ENCODE data around the gene RCAN2.

The RCAN2 gene

DNA sequence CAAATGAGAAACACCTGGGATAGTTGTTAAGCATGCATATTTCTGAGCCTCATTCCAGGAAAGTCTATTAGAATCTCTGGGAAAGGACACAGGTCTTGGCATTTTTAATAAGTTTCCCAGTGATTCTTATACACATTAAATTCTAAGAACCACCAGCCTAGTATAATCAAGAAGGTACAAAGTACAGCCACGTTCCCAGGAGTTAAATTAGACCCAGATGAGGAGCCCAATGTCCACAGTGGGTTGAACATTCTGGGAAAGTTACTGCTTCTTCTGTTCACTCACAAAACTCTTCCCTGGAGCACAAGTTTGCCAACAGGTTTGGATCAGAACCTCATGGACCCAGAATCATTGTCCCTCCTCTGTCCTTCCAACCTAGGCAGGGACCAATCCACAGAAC, 90.4 kb downstream of the RCAN2 start:
- no peak for DNase-seq
- Histone ChIP-seq H3K27ac (ENCODE audit: low read length) (no peak overlapping the region), H2AFZ (ENCODE audit: low read length) (no peak overlapping the region), H3K4me3 (ENCODE audit: low read length) (no peak overlapping the region), H3K9ac (ENCODE audit: low read length) (no peak overlapping the region), H3K36me3 (replicated peaks; ENCODE audit: insufficient read depth, low read length) (no peaks in the 10 kb centered on the region), H3K4me1 (ENCODE audit: low read length) (no peaks in the 10 kb centered on the region), H3K4me2 (ENCODE audit: low read depth, low read length) (no peak overlapping the region), H3K9me2 (replicated peaks; ENCODE audit: insufficient read depth, low read length) (no peaks in the 10 kb centered on the region), H4K20me1 (ENCODE audit: insufficient read depth, low read length) (no peaks in the 10 kb centered on the region), H3K79me2 (ENCODE audit: low read length) (no peaks in the 10 kb centered on the region), H3K27me3 (replicated peaks; ENCODE audit: insufficient read depth, low read length) (no peaks in the 10 kb centered on the region), H3K9me3 (replicated peaks; ENCODE audit: insufficient read depth, low read length) (no peaks in the 10 kb centered on the region), H3F3A (ENCODE audit: insufficient read depth, low read length) (no peaks in the 10 kb centered on the region)
- TF ChIP-seq EZH2phosphoT487 (IDR thresholded peaks at IDR 0.05; ENCODE audit: low read length) (no peak), EZH2 (optimal IDR thresholded peaks at IDR 0.05; ENCODE audit: low read depth, low read length) (no peak)
- TF ChIP-seq, protein P1, sequence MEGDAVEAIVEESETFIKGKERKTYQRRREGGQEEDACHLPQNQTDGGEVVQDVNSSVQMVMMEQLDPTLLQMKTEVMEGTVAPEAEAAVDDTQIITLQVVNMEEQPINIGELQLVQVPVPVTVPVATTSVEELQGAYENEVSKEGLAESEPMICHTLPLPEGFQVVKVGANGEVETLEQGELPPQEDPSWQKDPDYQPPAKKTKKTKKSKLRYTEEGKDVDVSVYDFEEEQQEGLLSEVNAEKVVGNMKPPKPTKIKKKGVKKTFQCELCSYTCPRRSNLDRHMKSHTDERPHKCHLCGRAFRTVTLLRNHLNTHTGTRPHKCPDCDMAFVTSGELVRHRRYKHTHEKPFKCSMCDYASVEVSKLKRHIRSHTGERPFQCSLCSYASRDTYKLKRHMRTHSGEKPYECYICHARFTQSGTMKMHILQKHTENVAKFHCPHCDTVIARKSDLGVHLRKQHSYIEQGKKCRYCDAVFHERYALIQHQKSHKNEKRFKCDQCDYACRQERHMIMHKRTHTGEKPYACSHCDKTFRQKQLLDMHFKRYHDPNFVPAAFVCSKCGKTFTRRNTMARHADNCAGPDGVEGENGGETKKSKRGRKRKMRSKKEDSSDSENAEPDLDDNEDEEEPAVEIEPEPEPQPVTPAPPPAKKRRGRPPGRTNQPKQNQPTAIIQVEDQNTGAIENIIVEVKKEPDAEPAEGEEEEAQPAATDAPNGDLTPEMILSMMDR (IDR thresholded peaks at IDR 0.05; ENCODE audit: low read length), result no peak

DNA sequence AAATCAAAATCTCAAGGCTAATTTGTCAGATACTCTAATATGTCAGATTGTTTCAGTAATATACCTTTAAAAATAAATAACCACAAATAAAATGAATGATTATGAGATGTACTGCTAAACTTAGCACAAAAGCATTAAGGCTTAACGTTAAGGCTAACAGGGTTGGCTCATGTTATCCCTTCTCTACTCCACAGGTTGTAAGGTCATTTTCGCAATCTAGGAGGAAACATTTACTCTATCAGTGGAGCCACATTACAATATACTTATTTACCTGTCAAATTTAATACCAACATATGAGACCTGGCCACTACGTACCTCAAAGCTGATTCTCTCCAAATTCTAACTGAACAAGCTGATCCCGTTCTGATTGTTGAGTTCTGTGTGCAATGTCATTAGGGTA, 95.7 kb downstream of the RCAN2 start:
- TF ChIP-seq EZH2phosphoT487 (IDR thresholded peaks at IDR 0.05; ENCODE audit: low read length), result no peak
- TF ChIP-seq, protein P1 (IDR thresholded peaks at IDR 0.05; ENCODE audit: low read length), result no peak
- TF ChIP-seq EZH2 (optimal IDR thresholded peaks at IDR 0.05; ENCODE audit: low read depth, low read length), result no peak
- no peaks in the 10 kb centered on the region for H3K27me3 ChIP-seq (replicated peaks; ENCODE audit: insufficient read depth, low read length)
- no peaks in the 10 kb centered on the region for H3K79me2 ChIP-seq (ENCODE audit: low read length)
- H3K9ac ChIP-seq (ENCODE audit: low read length), result no peak overlapping the region
- DNase-seq, result no peak
- H3K27ac ChIP-seq (ENCODE audit: low read length), result no peak overlapping the region
- no peak overlapping the region for H3K4me2 ChIP-seq (ENCODE audit: low read depth, low read length)
- H3K9me2 ChIP-seq (replicated peaks; ENCODE audit: insufficient read depth, low read length), result no peaks in the 10 kb centered on the region
- H3K4me3 ChIP-seq (ENCODE audit: low read length), result no peak overlapping the region
- no peaks in the 10 kb centered on the region for H3F3A ChIP-seq (ENCODE audit: insufficient read depth, low read length)
- no peaks in the 10 kb centered on the region for H3K36me3 ChIP-seq (replicated peaks; ENCODE audit: insufficient read depth, low read length)
- no peaks in the 10 kb centered on the region for H3K9me3 ChIP-seq (replicated peaks; ENCODE audit: insufficient read depth, low read length)
- no peaks in the 10 kb centered on the region for H3K4me1 ChIP-seq (ENCODE audit: low read length)
- H2AFZ ChIP-seq (ENCODE audit: low read length), result no peak overlapping the region
- no peaks in the 10 kb centered on the region for H4K20me1 ChIP-seq (ENCODE audit: insufficient read depth, low read length)

DNA sequence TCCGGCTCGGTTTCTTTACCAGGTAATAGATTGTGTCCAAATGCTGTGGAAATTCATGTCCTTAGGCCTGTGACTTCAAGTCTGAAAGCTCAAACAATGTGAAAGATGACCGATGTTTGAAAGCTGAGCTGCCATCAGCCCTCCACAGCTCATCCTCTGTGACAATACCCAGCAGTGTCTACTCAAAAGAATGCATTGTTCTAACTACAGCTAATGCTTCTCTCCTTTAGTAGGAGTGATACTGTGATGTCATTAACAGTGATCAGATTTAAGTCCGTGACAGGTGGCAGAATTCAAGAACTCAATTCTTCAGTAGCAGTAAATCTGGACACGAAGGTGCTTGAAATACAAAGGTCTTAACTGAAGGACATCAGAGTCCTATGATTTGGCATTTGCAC, 97.3 kb downstream of the RCAN2 start:
- H4K20me1 ChIP-seq (ENCODE audit: insufficient read depth, low read length), result no peaks in the 10 kb centered on the region
- H3K9me3 ChIP-seq (replicated peaks; ENCODE audit: insufficient read depth, low read length), result no peaks in the 10 kb centered on the region
- no peaks in the 10 kb centered on the region for H3K27me3 ChIP-seq (replicated peaks; ENCODE audit: insufficient read depth, low read length)
- no peak overlapping the region for H3K27ac ChIP-seq (ENCODE audit: low read length)
- H3K9me2 ChIP-seq (replicated peaks; ENCODE audit: insufficient read depth, low read length), result no peaks in the 10 kb centered on the region
- TF ChIP-seq, protein P1 (IDR thresholded peaks at IDR 0.05; ENCODE audit: low read length), result no peak
- no peak for TF ChIP-seq EZH2 (optimal IDR thresholded peaks at IDR 0.05; ENCODE audit: low read depth, low read length)
- TF ChIP-seq EZH2phosphoT487 (IDR thresholded peaks at IDR 0.05; ENCODE audit: low read length), result no peak
- no peak overlapping the region for H3K4me3 ChIP-seq (ENCODE audit: low read length)
- DNase-seq, result no peak
- H3K36me3 ChIP-seq (replicated peaks; ENCODE audit: insufficient read depth, low read length), result no peaks in the 10 kb centered on the region
- H3F3A ChIP-seq (ENCODE audit: insufficient read depth, low read length), result no peaks in the 10 kb centered on the region
- no peak overlapping the region for H2AFZ ChIP-seq (ENCODE audit: low read length)
- no peaks in the 10 kb centered on the region for H3K4me1 ChIP-seq (ENCODE audit: low read length)
- H3K9ac ChIP-seq (ENCODE audit: low read length), result no peak overlapping the region
- H3K4me2 ChIP-seq (ENCODE audit: low read depth, low read length), result no peak overlapping the region
- no peaks in the 10 kb centered on the region for H3K79me2 ChIP-seq (ENCODE audit: low read length)
